Kidney (tissue), 14 donors: Measurements from ENCODE around the gene RNF212. TPM values are rescaled to one million over a fixed set of nuclear protein-coding genes. Genes with fewer than 3 reads are reported as not detected.

Experiments
- DNase-seq, 5 donors: peaks; one replicate each; pipeline ENCODE4 v3.0.0-alpha.2; 2013 to 2020
- FAIRE-seq: peaks from 2 replicates; lab custom pipeline; 2012; peaks lifted over from hg19 to GRCh38; lab: Jason Lieb, UNC
- H3K27ac ChIP-seq, 2 donors: one replicate each; pipeline ENCODE4 v1.7.0; 2013; ENCODE audit warnings: low read depth in 2 of 2, low read length in 2 of 2, inconsistent platforms in 1 of 2
- H3K27me3 ChIP-seq: one replicate; pipeline ENCODE4 v1.7.1; 2013; ENCODE audit warnings: low read length, inconsistent platforms; ENCODE audit not compliant: control insufficient read depth, insufficient read depth
- H3K36me3 ChIP-seq, 3 donors: one replicate each; pipeline versions ENCODE4 v1.7.0 to v1.7.1; 2013; ENCODE audit warnings: low read length in 3 of 3, control low read depth in 1 of 3, inconsistent platforms in 1 of 3; ENCODE audit not compliant: insufficient read depth in 3 of 3, control insufficient read depth in 2 of 3
- H3K4me1 ChIP-seq, 3 donors: one replicate each; pipeline versions ENCODE4 v1.7.0 to v1.7.1; 2013; ENCODE audit warnings: low read length in 3 of 3, inconsistent platforms in 1 of 3, low read depth in 1 of 3; ENCODE audit not compliant: control insufficient read depth in 2 of 3, insufficient read depth in 2 of 3
- H3K4me3 ChIP-seq, 3 donors: one replicate each; pipeline versions ENCODE4 v1.7.0 to v1.8.1; 2013; ENCODE audit warnings: low read length in 3 of 3, control low read depth in 1 of 3, inconsistent platforms in 1 of 3
- H3K9ac ChIP-seq, 3 donors: one replicate each; pipeline versions ENCODE4 v1.7.0 to v1.7.1; 2013; ENCODE audit warnings: low read length in 3 of 3, control low read depth in 1 of 3, inconsistent platforms in 1 of 3
- H3K9me3 ChIP-seq, 3 donors: one replicate each; pipeline versions ENCODE4 v1.7.0 to v1.7.1; 2013; ENCODE audit warnings: low read length in 3 of 3, control low read depth in 1 of 3, inconsistent platforms in 1 of 3; ENCODE audit not compliant: control insufficient read depth in 2 of 3, insufficient read depth in 1 of 3
- intact Hi-C: fragments of 100-400 bp; cut with DNase I; formaldehyde crosslinking; loops from one replicate; pipeline ENCODE4 v1.11.1; 2022
- polyA plus RNA-seq: library from polyadenylated mRNA; stranded (reverse); fragments of 350-450 nt; fragmentation: Illumina TruSeq; extraction: RNeasy Lipid Tissue Mini Kit (QIAGEN cat#74804); gene quantifications from one replicate; pipeline ENCODE4 v1.2.3, GENCODE V29; 2014; ENCODE audit warnings: low read depth, low replicate concordance; ENCODE audit not compliant: insufficient read depth
- total RNA-seq: library from RNA; stranded (reverse); fragmentation: NEBNext Ultra II Directional; extraction: Animal tissue kit (Norgen Biotek cat#: 25700); gene quantifications from one replicate; pipeline ENCODE4 v1.2.1, GENCODE V29; 2021
- TF ChIP-seq, protein P1 (sequence below): IDR thresholded peaks from 3 replicates; pipeline ENCODE4 v1.5.1; 2012; ENCODE audit warnings: mild to moderate bottlenecking, moderate library complexity, borderline replicate concordance; ENCODE audit not compliant: insufficient read depth; ENCODE audit errors: extremely low read depth
- donor health status: control.
- donor health status: control.
- donor health status: control.
- donor health status: control.
- donor health status: control.
- donor health status: DM: yes; HTN: yes; CAD: no.
- donor health status: Normal renal cell carcinoma (clear cell type).

RNF212 gene
- total and polyA plus RNA-seq, 2 donors from 2014 or later = 5.3 to 20.8 TPM

DNA sequence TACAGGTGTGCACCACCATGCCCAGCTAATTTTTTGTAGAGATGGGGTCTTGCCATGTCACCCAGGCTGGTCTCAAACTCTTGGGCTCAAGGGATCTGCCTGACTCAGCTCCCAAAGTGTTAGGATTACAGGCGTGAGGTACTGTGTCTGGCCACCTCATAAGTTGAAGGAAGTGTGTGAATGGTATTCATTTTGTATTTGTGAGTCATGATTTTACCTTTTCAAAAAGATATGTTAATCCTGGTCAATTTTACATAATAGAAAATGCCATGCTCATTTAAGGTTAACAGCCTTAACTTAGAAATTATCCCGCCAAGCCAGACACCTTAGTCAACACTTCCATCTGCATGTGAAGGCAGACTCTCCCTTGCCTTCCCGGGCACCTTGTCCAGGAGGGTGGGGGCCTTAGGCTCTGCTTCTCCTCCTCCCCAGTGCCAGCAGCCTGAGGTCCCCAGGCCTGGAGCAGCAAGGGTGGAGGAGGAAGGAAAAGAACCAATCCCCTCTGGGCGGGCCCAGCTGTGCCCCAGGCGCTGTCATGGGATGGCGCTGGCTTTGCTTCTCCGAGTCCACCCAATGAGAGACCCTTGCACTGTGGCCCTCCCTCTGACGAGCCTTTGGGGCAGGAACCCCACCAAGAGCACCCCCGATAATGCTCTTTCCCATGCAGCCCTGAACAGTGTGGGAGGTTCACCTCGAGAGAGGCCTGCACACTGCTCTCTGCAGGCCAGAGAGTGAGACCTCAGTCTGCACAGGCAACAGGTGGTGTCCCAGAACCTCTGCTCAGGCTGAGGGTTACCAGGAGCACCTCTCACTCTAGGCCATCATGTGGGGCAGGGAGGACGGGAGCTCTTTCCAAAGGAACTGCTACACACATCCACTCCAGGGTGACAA, 37.3 kb downstream of the RNF212 start:
- intact Hi-C loops = no loop called here
- TF ChIP-seq, protein P1, sequence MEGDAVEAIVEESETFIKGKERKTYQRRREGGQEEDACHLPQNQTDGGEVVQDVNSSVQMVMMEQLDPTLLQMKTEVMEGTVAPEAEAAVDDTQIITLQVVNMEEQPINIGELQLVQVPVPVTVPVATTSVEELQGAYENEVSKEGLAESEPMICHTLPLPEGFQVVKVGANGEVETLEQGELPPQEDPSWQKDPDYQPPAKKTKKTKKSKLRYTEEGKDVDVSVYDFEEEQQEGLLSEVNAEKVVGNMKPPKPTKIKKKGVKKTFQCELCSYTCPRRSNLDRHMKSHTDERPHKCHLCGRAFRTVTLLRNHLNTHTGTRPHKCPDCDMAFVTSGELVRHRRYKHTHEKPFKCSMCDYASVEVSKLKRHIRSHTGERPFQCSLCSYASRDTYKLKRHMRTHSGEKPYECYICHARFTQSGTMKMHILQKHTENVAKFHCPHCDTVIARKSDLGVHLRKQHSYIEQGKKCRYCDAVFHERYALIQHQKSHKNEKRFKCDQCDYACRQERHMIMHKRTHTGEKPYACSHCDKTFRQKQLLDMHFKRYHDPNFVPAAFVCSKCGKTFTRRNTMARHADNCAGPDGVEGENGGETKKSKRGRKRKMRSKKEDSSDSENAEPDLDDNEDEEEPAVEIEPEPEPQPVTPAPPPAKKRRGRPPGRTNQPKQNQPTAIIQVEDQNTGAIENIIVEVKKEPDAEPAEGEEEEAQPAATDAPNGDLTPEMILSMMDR = no peak

DNA sequence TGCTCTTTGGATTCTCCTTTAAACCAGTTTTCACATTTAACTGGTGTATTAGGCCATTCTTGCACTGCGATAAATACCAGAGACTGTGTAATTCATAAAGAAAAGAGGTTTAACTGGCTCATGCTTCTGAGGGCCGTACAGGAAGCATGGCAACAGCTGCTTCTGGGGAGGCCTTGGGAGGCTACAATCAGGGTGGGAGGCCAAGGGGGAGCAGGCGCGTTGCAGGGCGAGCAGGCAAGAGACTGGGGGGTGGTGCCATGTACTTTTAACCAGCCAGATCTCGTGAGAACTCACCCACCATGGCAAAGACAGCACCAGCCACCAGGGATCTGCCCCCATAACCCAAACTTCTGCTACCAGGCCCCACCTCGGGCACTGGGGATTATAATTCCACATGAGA, 38.1 kb downstream of the RNF212 start:
- no peak for FAIRE-seq
- no peak overlapping the region for H3K9ac ChIP-seq
- TF ChIP-seq, protein P1 = no peak
- no peaks in the 10 kb centered on the region for H3K9me3 ChIP-seq
- no peak overlapping the region for H3K27ac ChIP-seq
- H3K27me3 ChIP-seq = no peaks in the 10 kb centered on the region
- H3K4me1 ChIP-seq = peaks cover 0 to 7% (median 0%) of the 10 kb centered on the region in 3 donors
- H3K36me3 ChIP-seq = no peaks in the 10 kb centered on the region
- DNase-seq = no peak
- H3K4me3 ChIP-seq = no peak overlapping the region
- intact Hi-C loops = no loop called here

More for the DNA sequence above, 37.3 kb downstream of the RNF212 start:
- Histone ChIP-seq H3K4me1 (peaks cover 0 to 7% (median 0%) of the 10 kb centered on the region in 3 donors), H3K4me3 (no peak overlapping the region), H3K27me3 (no peaks in the 10 kb centered on the region), H3K36me3 (no peaks in the 10 kb centered on the region), H3K9ac (no peak overlapping the region), H3K9me3 (no peaks in the 10 kb centered on the region), H3K27ac (no peak overlapping the region)
- no peak for FAIRE-seq
- no peak for DNase-seq

DNA sequence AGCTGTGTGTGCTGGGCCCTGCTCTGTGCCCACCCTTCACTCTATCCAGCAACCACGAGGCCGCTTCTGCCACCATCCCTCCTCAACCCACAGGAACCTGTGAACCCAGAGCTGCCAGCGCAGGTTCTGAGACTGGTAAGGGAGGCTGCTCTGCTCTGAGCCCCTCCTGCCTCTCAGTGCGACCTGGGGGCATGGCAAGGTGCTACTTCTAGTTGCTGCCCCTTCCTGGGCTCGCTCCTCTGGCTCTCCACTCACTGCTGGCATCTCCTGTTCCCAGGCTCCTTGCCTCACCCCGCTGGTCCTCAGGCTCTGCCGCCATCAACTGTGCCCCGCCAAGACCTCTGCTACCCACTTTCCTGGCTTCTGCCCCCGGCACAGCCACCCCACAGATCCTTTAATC, 39.3 kb downstream of the RNF212 start:
- no peaks in the 10 kb centered on the region for H3K9me3 ChIP-seq
- no peak for DNase-seq
- TF ChIP-seq, protein P1 = no peak
- H3K9ac ChIP-seq = no peak overlapping the region
- H3K27ac ChIP-seq = no peak overlapping the region
- no peak for FAIRE-seq
- intact Hi-C loops = no loop called here
- no peaks in the 10 kb centered on the region for H3K36me3 ChIP-seq
- no peak overlapping the region for H3K4me3 ChIP-seq
- no peaks in the 10 kb centered on the region for H3K27me3 ChIP-seq
- H3K4me1 ChIP-seq = peaks cover 0 to 7% (median 0%) of the 10 kb centered on the region in 3 donors
